PC-9 (cell line): ENCODE data around the gene IL34. TPM values are rescaled to one million over a fixed set of nuclear protein-coding genes. Genes with fewer than 3 reads are reported as not detected.

ENCODE experiments used
- BruUV-seq: library from RNA; stranded (reverse); fragments of 400-500 nt; replicated peaks from 2 replicates; lab custom pipeline; 2021; lab: Mats Ljungman, UMichigan
- CTCF ChIA-PET: fragments of 300-600 bp; sonication (Branson Sonifier 250); formaldehyde crosslinking; loops from one replicate; lab custom pipeline; 2022; ENCODE audit warnings: antibody characterized with exemption; lab: Charles Lee
- POLR2A ChIA-PET: fragments of 300-600 bp; sonication (Branson Sonifier 250); formaldehyde crosslinking; loops from one replicate; lab custom pipeline; 2022; ENCODE audit warnings: antibody characterized with exemption; ENCODE audit not compliant: unreplicated experiment; lab: Charles Lee
- DNase-seq, 2 experiments: peaks; one replicate each; pipeline versions ENCODE4 v3.0.0 to v3.0.0-alpha.2; 2015 to 2022; ENCODE audit warnings: mixed read lengths in 1 of 2
- H2AFZ ChIP-seq: fragments of 200-600 bp; sonication (generic); 2 replicates; pipeline ENCODE4 v1.8.1; 2017; ENCODE audit warnings: antibody characterized with exemption
- H3F3A ChIP-seq: fragments of 200-600 bp; sonication (generic); 2 replicates; pipeline ENCODE4 v1.8.1; 2017; ENCODE audit warnings: antibody characterized with exemption, mild to moderate bottlenecking, low read depth; ENCODE audit not compliant: insufficient read depth
- H3K27ac ChIP-seq: fragments of 200-600 bp; sonication (generic); 2 replicates; pipeline ENCODE4 v1.6.1; 2016; ENCODE audit warnings: mixed run types
- H3K27me3 ChIP-seq: fragments of 200-600 bp; sonication (generic); 2 replicates; pipeline ENCODE4 v1.6.1; 2016; ENCODE audit warnings: low read depth, mixed run types; ENCODE audit not compliant: insufficient read depth
- H3K36me3 ChIP-seq: fragments of 200-600 bp; sonication (generic); 2 replicates; pipeline ENCODE4 v1.6.1; 2016; ENCODE audit warnings: low read depth, mixed run types
- H3K4me1 ChIP-seq: fragments of 200-600 bp; sonication (generic); replicated peaks from 2 replicates; pipeline ENCODE4 v1.6.1; 2016; ENCODE audit warnings: mixed run types; ENCODE audit not compliant: insufficient read depth
- H3K4me2 ChIP-seq: fragments of 200-600 bp; sonication (generic); 2 replicates; pipeline ENCODE4 v1.6.1; 2017; ENCODE audit warnings: mixed run types
- H3K4me3 ChIP-seq: fragments of 200-600 bp; sonication (generic); 2 replicates; pipeline ENCODE4 v1.6.1; 2016; ENCODE audit warnings: mixed run types
- H3K79me2 ChIP-seq: fragments of 200-600 bp; sonication (generic); 2 replicates; pipeline ENCODE4 v1.6.1; 2017; ENCODE audit warnings: low read depth, mixed run types
- H3K9me2 ChIP-seq: fragments of 200-600 bp; sonication (generic); 2 replicates; pipeline ENCODE4 v1.8.1; 2017; ENCODE audit warnings: mild to moderate bottlenecking; ENCODE audit not compliant: insufficient read depth
- H3K9me3 ChIP-seq: fragments of 200-600 bp; sonication (generic); 2 replicates; pipeline ENCODE4 v1.8.1; 2016; ENCODE audit warnings: low read depth; ENCODE audit not compliant: insufficient read depth
- H4K20me1 ChIP-seq: fragments of 200-600 bp; sonication (generic); 2 replicates; pipeline ENCODE4 v1.8.1; 2017; ENCODE audit not compliant: insufficient read depth
- CTCF ChIP-seq: fragments of 200-600 bp; sonication (generic); conservative IDR thresholded peaks from 2 replicates; pipeline ENCODE4 v1.6.1; 2017; ENCODE audit warnings: mixed run types, antibody characterized with exemption, mild to moderate bottlenecking, moderate library complexity
- EZH2 ChIP-seq: fragments of 200-600 bp; sonication (generic); IDR thresholded peaks from 2 replicates; pipeline ENCODE4 v1.8.0; 2017; ENCODE audit warnings: antibody characterized with exemption, low read depth
- intact Hi-C: fragments of 100-400 bp; cut with micrococcal nuclease; formaldehyde crosslinking; loops from one replicate; pipeline ENCODE4 v1.10.0; 2022; ENCODE audit not compliant: unreplicated experiment
- total RNA-seq: library from RNA; stranded (reverse); gene quantifications from 2 replicates; pipeline ENCODE4 v1.2.3, GENCODE V29; 2021

Gene IL34
- total RNA-seq, 1 experiment from 2014 or later, result not detected

- BruUV-seq, result no TSS peak
- CTCF ChIA-PET, result no interaction called here
- Histone ChIP-seq H3K79me2 (no peaks in the 10 kb centered on the region), H4K20me1 (no peaks in the 10 kb centered on the region), H3K9me2 (no peaks in the 10 kb centered on the region), H3K4me1 (peaks cover 22% of the 10 kb centered on the region), H3F3A (peaks cover 3% of the 10 kb centered on the region; the same call in 1 of the 2 replicates), H2AFZ (no peak overlapping the region), H3K36me3 (no peaks in the 10 kb centered on the region), H3K9me3 (no peaks in the 10 kb centered on the region), H3K4me3 (no peak overlapping the region), H3K4me2 (no peak overlapping the region), H3K27me3 (no peaks in the 10 kb centered on the region), H3K27ac (no peak overlapping the region)
- intact Hi-C loops, result no loop called here
- no peak for DNase-seq
- no peak for TF ChIP-seq EZH2
- no peak for TF ChIP-seq CTCF
- POLR2A ChIA-PET, result no interaction called here
Observed at GRCh38 chr16:70611785-70612303, 34.5 kb upstream of the IL34 start.

GRCh38 chr16:70612931-70613330, 33.4 kb upstream of the IL34 start:
- no TSS peak for BruUV-seq
- TF ChIP-seq CTCF (no peak), EZH2 (no peak)
- no peak overlapping the region for H3K4me3 ChIP-seq
- no peaks in the 10 kb centered on the region for H3K9me3 ChIP-seq
- no peaks in the 10 kb centered on the region; the same call in 1 of the 2 replicates for H3F3A ChIP-seq
- no peak overlapping the region for H3K4me2 ChIP-seq
- DNase-seq, result no peak
- intact Hi-C loops, result no loop called here
- no peaks in the 10 kb centered on the region for H3K27me3 ChIP-seq
- H3K4me1 ChIP-seq, result peaks cover 16% of the 10 kb centered on the region
- no peak overlapping the region for H3K27ac ChIP-seq
- H2AFZ ChIP-seq, result no peak overlapping the region
- no peaks in the 10 kb centered on the region for H3K36me3 ChIP-seq
- no peaks in the 10 kb centered on the region for H4K20me1 ChIP-seq
- H3K9me2 ChIP-seq, result no peaks in the 10 kb centered on the region
- POLR2A ChIA-PET, result no interaction called here
- CTCF ChIA-PET, result no interaction called here
- no peaks in the 10 kb centered on the region for H3K79me2 ChIP-seq

GRCh38 chr16:70614208-70614951, 32.0 kb upstream of the IL34 start:
- no TSS peak for BruUV-seq
- Histone ChIP-seq H3K9me2 (no peaks in the 10 kb centered on the region), H3K36me3 (no peaks in the 10 kb centered on the region), H3K79me2 (no peaks in the 10 kb centered on the region), H3K9me3 (no peaks in the 10 kb centered on the region), H4K20me1 (no peaks in the 10 kb centered on the region), H3K4me3 (no peak overlapping the region), H3K27me3 (no peaks in the 10 kb centered on the region), H3K4me1 (0 out of 2 replicates have a peak, but pooled peaks cover 3% of the 10 kb centered on the region), H3K4me2 (no peak overlapping the region), H3F3A (no peaks in the 10 kb centered on the region), H2AFZ (no peak overlapping the region), H3K27ac (no peak overlapping the region)
- ChIA-PET CTCF (interaction anchor here (0.6 kb wide), 1 partner anchor 971 kb away, joined by 3 read pairs; no protein-coding TSS in a partner anchor), POLR2A (no interaction called here)
- TF ChIP-seq CTCF (no peak), EZH2 (no peak)
- no peak for DNase-seq
- intact Hi-C loops, result no loop called here
